Right ventricle myocardium inferior (tissue), 1 donor: ENCODE results near the gene PLEKHM3. TPM values are rescaled to one million over a fixed set of nuclear protein-coding genes. Genes with fewer than 3 reads are reported as not detected.

Experiments used
- ATAC-seq: fragments of 200-7000 bp; cut with Tn5 transposase; one replicate; pipeline ENCODE4 v1.9.1; 2020; ENCODE audit warnings: mild to moderate bottlenecking, moderate library complexity
- DNase-seq: peaks from one replicate; pipeline ENCODE4 v3.0.0; 2021; ENCODE audit errors: missing footprints
- intact Hi-C: fragments of 100-400 bp; cut with DNase I; formaldehyde crosslinking; loops from one replicate; pipeline ENCODE4 v1.11.0; 2022
- total RNA-seq: library from RNA; stranded (reverse); fragmentation: NEBNext Ultra II Directional; extraction: Animal tissue kit (Norgen Biotek cat#: 25700); gene quantifications from one replicate; pipeline ENCODE4 v1.2.1, GENCODE V29; 2021
- donor health status: DM: no; HTN: yes; CAD: no; lungs with severe emphysema.

Gene PLEKHM3
- total RNA-seq, 1 donor from 2014 or later: 13.6 TPM

- ATAC-seq: no peak
- intact Hi-C loops: no loop called here
- no peak for DNase-seq
Measured at GRCh38 chr2:207883002-207883780, 142.1 kb downstream of the PLEKHM3 start.

- intact Hi-C loops: no loop called here
- DNase-seq (no peak), ATAC-seq (no peak)
Measured at GRCh38 chr2:207881902-207882301, 143.4 kb downstream of the PLEKHM3 start.

GRCh38 chr2:207879536-207879935 is 145.8 kb downstream of the PLEKHM3 start:
- no peak for ATAC-seq
- intact Hi-C loops: no loop called here
- DNase-seq: no peak

- ATAC-seq (no peak), DNase-seq (no peak)
- intact Hi-C loops: no loop called here
Measured at GRCh38 chr2:207876842-207877535, 148.3 kb downstream of the PLEKHM3 start.

GRCh38 chr2:207875473-207876212 is 149.7 kb downstream of the PLEKHM3 start:
- intact Hi-C loops: no loop called here
- ATAC-seq (no peak), DNase-seq (no peak)

GRCh38 chr2:207873794-207874193 is 151.5 kb downstream of the PLEKHM3 start:
- ATAC-seq (no peak), DNase-seq (no peak)
- intact Hi-C loops: no loop called here

- no peak for DNase-seq
Measured at GRCh38 chr2:207871911-207872310, 153.4 kb downstream of the PLEKHM3 start.

GRCh38 chr2:207871506-207871905 is 153.8 kb downstream of the PLEKHM3 start:
- intact Hi-C loops: no loop called here
- no peak for DNase-seq
- ATAC-seq: no peak

More at GRCh38 chr2:207871911-207872310, 153.4 kb downstream of the PLEKHM3 start:
- intact Hi-C loops: no loop called here
- ATAC-seq: no peak

GRCh38 chr2:207870814-207871213 is 154.5 kb downstream of the PLEKHM3 start:
- DNase-seq: no peak
- intact Hi-C loops: no loop called here
- no peak for ATAC-seq

- intact Hi-C loops: no loop called here
- ATAC-seq (no peak), DNase-seq (no peak)
Measured at GRCh38 chr2:207869784-207870778, 155.2 kb downstream of the PLEKHM3 start.

GRCh38 chr2:207868855-207869596 is 156.3 kb downstream of the PLEKHM3 start:
- no peak for ATAC-seq
- intact Hi-C loops: no loop called here
- DNase-seq: no peak

- DNase-seq: no peak
- intact Hi-C loops: no loop called here
- ATAC-seq: no peak
Measured at GRCh38 chr2:207867905-207868304, 157.4 kb downstream of the PLEKHM3 start.

GRCh38 chr2:207867056-207867455 is 158.3 kb downstream of the PLEKHM3 start:
- intact Hi-C loops: no loop called here
- DNase-seq: no peak
- ATAC-seq: no peak

GRCh38 chr2:207865210-207865609 is 160.1 kb downstream of the PLEKHM3 start:
- intact Hi-C loops: no loop called here
- no peak for ATAC-seq
- DNase-seq: no peak

GRCh38 chr2:207863345-207863744 is 162.0 kb downstream of the PLEKHM3 start:
- intact Hi-C loops: no loop called here
- no peak for ATAC-seq
- DNase-seq: no peak

- no peak for DNase-seq
- intact Hi-C loops: no loop called here
- ATAC-seq: no peak
Measured at GRCh38 chr2:207861789-207862188, 163.5 kb downstream of the PLEKHM3 start.

- intact Hi-C loops: no loop called here
- DNase-seq (no peak), ATAC-seq (no peak)
Measured at GRCh38 chr2:207860685-207861084, 164.6 kb downstream of the PLEKHM3 start.

GRCh38 chr2:207855591-207855990 is 169.7 kb downstream of the PLEKHM3 start:
- intact Hi-C loops: no loop called here
- ATAC-seq: no peak

More at GRCh38 chr2:207855591-207855990, 169.7 kb downstream of the PLEKHM3 start:
- DNase-seq: no peak
